HuH-7 (cell line): Measurements from ENCODE around the gene LINGO1.

ENCODE experiments used
- DNase-seq: peaks from one replicate; pipeline ENCODE4 v3.0.0; 2011; ENCODE audit warnings: low spot score

LINGO1 gene

DNA sequence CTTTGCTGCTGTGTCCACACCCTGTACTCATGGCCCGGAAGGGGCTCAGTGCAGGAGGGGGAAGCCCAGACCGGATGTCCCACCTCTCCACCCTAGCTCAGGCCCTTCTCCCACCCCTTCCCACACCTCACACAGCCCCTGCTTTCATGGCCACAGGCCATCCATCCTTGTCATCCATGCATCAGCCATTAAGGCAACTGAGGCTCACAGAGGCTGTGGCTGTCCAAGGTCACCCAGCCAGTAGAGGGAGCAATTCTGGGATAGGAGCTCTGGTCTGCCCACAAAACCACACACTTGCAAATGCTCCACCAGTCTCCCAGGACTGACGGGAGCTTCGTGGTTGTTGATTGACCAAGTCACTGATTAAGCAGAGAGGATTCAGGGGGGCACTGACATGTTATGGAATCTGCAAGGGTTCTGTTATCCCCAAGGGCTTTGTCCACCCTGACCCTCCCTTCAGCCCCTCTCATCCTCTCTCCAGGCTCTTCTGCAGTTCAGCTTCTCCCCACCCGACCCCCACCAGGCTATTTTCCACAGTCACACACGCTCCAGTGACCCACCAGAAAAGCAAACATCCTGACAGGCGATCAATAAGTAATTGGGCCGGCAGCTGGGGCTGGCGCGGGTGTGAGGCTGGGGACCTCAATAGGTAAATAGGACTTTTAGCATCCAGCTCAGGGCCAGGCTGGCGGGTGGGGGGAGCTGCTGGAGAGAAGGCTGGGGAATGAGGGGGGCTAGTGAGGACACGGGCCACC lies 15.1 kb downstream of the LINGO1 start:
- peak; percentile 97 for DNase-seq

DNA sequence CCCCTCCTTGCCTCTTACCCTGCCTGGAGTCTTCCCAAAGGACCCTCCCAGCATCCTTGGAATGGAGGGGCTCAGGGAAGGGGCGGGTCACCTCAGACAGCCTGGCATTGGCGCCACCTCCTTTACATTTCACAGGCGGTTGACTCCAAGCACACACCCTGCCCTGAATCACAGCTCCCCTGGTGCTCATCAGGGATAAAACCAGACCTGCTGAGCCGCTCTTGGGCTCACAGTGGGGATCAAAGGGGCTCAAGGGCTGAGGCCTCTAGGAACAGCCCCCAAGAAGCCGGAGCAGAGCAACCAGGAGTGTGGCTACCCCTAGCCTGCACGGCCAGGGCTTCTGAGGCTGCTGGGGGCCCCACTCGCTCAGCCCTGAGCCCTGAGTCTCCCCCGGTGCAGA lies 16.6 kb downstream of the LINGO1 start:
- no peak for DNase-seq

DNA sequence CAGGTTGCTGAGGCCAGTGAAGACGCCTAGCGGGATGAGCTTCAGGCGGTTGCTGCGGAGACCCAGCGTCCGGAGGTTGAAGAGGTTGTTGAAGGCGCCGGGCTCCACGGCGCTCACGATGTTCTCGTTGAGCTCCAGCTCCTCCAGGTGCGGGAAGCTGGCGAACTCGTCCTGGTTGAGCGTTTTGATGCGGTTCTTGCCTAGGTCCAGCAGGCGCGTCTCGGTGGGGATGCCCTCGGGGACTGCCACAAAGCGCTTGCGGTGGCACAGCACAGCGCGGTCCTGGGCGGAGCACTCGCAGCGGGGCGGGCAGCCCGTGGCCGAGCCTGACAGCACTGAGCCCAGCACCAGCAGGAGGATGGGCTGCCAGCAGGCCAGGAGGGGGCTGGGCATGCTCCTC lies 17.2 kb downstream of the LINGO1 start:
- DNase-seq = no peak

DNA sequence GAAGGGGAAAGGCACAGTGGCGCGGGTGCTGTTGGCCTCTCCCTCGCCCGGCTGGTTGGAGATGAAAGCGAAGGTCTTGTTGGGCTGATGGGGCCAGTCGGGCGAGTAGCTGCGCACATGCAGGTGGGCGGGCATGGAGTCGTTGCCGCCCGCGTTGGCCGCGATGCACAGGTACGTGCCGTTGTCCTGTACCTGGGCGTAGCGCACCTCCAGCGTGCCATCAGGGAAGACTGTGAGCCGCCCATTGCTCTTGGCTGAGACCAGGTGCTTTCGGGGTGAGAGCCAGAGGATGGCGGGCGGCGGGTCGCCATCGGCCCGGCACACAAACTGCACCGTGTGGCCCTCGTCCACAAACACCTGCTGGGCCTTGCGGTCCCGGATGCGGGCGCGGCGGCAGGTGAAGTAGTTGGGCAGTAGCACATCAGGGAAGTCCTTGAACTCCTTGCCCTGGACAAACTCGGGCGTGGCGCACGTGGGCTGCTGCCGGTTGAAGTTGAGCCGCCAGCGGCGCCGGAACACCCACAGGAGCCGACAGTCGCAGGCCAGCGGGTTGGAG lies 18.4 kb downstream of the LINGO1 start:
- DNase-seq = no peak

DNA sequence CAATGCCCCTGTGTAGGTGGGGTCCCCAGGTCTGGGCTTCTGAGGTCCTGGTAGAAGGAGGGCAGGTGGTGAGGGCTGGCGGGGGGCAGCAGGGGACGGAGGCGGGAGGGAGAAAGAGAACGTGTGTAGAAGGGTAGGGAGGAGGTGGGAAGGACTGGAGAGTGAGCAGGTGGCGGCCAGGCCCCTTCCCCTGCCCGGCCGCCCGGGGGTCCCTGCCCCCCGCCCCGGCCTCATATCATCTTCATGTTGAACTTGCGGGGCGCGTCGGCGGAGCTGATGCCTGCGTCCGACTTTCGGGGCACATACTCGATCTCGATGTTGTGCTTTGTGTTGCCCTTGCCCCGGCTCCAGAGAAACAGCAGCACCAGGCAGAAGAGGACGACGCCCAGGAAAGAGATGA lies 18.9 kb downstream of the LINGO1 start:
- DNase-seq = no peak

DNA sequence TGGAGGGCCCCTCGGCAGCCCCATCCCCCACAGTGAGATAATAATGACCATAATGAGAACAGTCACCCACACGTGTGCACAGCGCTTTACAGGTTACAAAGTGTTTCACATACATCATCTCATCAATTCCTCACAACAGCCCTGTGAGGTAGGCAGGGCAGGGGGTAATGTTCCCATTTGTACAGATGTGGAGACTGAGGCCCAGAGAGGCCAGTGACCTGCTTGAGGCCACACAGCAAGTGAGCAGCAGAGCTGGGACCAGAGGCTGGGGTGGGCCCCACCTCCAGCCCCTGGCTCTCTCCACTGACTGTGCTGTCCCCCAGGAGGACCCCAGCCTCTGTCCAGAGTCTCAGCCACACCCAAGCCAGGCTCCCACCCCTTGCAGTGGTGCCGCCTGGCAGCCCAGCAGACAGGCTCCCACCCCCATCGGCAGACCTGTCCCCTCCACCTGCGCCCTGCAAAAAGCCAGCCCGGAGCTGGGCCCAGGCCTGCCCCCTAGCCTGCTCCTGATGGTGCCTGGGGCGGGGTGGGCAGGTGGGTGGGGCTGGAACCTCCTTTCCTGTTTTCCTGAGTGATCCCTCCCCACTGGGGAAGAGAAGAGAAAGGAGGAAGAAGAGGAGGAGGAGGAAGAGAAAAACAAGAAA lies 19.6 kb downstream of the LINGO1 start:
- no peak for DNase-seq

DNA sequence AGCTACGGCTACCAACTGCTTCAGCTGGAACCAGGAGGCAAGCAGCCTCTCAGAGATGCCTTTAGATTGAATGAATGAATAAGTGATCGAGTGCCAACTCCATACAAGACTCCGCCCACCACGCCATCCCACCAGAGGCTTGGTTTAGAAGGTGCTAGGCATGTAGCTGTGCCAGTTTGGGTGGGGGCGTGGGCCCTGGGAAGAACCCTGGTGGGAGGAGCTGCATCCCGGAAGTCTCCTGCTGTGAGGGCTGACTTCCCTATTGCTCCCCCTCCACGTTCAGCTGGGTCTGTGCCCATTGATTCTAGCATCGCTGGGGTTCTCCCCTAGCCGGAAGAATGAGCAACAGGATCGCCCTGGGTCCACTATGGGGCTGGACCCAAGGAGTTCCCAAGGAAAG lies 20.9 kb downstream of the LINGO1 start:
- no peak for DNase-seq

DNA sequence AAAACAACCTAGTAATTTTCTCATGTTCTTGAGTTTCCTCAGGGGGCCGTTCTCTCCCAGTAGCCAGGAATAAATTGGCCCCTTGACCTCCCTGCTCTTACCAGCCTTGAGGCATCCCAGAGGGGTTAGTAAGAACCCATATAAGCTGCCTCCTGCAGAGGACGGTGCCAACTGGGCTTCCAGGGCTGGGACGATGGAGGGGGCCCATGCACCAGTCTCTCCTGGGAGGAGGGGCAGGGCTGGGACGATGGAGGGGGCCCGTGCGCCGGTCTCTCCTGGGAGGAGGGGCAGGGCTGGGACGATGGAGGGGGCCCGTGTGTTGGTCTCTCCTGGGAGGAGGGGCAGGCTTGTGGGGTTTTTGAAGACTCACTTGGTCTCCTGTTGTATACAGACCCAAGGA lies 22.0 kb downstream of the LINGO1 start:
- DNase-seq = no peak

DNA sequence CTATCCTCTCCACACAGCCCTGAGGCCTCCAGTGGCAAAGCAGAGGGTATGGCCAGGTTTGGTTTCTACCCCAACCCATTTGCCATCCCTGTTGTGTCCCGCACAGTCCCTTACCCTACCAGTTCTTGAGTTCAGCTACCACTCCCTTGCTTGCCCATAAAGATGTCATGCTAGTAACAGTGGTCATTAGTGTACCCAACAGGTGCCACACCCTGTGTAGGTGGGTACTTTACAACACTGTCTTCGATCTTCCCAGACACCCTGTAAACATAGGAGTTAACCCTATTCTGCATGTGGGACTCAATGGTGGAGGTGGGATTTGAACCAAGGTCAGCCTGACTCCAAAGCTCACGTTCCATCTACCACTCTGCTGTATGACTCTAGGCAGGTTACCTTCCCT lies 23.2 kb downstream of the LINGO1 start:
- no peak for DNase-seq

DNA sequence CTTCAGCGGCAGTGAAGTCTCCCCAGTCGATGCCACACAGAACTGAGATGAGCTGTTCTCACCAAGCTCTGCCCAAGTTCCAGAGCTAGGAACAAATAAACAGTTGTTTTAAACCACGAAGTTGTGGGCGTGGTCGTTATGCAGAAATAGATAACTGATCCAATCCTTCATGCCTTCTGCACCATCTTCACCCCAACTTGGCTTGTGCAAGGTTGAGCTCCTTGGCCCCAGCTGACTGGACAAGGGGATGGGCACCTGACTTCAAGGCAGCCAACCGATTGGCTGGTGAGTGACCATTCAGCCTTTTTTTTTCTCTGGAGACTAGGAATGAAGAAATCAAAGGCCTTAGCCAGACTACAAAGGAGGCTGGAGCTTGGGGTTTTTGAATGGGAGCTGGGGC lies 23.9 kb downstream of the LINGO1 start:
- no peak for DNase-seq

DNA sequence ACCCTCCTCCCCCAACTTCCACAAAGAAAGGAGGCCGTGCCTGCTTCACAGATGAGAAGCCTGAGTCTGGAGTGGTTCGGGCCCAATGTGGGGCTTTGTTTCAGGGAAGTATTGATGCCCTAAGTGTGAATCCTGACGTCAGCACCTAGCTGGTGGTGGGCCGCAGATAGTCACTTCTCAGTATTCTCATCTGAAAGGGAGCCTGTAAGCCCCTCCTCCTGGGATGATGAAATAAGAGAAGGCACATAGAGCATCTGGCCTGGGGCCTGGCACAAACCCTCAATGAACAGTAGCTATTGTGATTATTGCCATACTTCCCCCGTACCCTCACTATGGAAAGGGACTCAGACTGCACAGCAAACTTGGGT lies 24.8 kb downstream of the LINGO1 start:
- DNase-seq = no peak

DNA sequence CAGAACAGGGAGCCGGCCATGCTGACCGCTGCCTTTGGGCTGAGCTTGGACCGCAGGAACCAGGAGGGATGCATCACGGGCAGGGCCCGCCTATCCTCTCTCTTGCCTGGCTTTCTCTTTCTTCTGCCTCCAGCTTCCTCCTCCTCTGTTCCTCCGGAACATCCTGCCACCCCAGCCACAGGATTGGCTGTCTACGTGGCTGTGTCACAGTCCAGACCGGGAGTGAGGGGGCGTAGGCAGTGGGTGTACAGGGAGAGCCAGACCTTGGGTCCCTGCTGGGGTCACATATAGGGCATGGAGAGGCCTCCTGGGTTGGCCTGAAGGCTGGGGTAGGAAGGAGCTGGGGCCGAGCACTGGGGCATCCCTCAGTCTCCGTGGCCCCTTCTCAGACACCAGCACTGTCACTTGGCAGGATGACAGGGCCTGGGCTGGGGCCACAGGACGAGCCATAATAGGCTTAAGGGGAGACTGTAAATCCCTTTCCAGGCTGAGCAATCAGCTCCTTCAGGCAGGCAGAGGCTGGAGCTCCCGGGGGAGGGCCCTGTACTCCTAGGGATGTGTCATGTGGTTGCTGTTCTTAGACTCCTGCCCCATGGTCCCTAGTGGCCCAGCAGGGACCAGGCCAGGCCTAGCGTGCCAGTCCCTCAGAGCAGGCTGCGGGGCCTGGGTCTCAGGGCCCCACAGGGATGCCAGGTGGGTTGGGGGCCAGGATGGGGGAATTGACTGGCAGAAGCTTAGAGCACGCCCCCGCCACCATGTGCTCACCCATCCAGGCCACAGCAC lies 25.4 kb downstream of the LINGO1 start:
- DNase-seq = no peak

DNA sequence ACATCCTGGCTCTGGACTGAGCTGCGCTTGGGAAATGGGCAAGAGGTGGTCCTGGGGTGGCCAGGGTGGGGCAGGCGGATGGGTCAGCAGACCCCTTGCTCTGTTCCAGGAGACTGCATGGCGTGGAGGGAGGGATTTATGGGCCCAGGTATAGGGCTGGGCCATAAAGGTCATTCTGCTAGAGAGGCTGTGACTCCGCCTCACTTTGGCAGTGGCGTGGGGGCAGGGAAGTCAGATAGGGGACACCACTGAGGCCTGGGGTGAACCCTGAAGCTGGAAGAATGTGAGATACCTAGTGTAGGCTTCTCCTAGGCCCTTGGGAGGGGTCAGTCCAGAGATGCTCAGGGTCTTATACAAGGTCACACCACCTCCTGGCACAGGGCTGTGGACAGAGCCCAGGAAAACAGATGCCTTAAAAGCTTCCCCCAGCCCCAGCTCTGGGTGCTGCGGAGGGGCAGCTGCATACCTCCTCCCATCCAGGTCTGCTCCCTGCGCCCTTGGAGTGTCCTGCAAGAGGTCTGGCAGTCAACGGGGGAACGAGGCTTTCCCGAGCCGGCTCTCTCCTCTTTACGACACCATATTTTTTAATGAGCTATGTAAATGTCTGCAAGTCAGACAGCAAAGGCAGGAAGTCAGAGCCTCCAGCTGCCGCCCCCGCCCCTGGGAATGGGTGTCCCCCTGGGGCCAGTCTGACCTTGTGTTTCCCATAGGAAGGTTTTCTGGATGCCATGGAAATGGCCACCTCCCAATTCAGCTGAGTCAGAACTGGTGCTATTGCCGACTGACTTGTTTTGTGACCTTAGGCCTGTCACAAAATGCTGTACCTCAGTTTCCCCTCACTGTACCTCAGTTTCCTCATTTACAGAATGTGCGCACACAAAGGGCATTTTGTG lies 26.3 kb downstream of the LINGO1 start:
- DNase-seq = no peak

DNA sequence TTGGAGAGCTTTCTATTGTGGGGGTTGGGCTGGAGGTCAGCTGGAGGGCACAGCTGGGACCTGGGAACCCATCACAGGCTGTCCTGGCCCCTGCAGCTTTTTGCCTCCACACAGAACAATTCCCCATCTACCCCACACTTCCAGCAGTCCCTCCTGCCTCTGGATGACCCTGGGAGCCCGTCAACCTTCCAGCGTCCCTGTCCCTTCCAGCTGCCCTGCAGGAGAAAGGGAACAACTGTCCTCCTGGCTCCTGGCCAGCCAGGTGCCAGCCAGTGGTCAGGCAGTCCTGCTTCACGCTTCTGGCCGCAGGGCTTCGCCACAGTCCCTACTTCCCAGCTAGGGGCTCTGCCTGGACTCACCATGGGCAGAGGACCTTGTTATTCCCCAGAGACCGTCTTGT lies 27.2 kb downstream of the LINGO1 start:
- DNase-seq = no peak

DNA sequence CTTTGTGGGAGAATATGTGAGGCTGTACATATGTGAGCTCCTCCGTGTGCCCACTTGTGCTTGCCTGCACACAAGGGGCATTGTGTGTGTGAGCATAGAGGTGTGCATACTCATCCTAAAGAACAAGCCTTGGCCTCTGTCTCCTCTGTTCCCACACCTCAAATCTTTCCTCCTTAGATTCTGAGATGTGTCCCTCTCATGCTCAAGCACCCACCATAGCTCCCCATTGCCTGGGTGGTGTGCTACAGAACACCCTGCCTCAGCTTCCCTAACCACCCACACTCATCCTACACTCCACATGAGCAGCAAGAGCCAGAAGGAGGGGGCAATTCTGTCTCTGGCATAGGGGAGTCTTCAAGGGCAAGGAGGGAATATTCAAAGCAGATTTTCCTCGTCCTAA lies 27.7 kb downstream of the LINGO1 start:
- DNase-seq = no peak

DNA sequence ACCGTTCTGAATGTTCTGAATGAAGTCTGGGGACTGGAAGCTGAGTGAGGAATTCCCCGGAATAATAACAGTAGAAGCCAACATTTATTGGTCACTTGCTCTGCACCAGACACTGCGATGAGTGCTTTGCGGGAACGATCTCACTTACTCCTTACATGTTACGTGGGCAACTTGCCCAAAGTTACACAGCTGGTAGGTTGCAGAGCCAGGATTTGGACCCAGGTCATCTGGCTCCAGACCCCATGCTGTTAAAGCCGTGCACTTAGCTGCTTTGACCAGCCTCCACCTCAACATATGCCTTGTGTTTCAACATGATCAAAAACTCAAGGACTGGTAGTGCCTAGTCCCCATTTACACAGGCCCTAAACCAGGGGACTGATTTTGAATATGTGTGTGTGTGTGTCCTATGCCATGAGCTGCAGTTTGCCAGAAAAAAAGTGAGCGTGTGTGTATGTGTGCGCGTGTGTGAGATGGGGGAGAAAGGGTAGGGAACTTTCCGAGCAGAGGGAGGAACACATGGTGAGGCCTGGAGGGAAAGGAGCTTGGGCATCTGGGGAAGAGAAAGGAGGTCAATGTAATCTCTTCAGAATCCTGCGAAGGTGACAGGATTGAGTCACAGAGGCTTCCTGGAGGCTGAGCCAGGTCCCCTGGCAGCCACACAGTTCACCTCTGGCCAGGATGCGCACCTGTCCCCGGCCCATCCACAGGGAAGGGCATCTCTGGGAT lies 28.9 kb downstream of the LINGO1 start:
- no peak for DNase-seq

DNA sequence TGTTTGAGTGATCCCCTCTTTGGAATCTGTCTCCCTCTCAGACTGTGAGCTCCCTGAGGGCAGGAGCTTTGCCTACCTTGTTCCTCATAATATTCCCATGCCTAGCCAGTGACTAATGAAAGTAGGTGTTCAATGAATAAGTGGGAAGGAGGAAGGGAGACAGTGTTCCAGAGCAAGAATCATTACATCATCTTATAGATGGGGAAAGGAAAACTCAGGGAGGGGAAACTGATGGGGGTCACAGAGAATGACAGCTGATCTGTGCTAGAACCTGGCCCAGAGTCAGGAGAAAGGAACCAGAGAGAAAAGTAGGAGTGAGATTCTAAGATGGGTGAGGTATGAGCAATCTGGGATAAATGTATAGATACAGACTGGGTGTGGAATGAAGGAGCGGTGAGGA lies 29.9 kb downstream of the LINGO1 start:
- DNase-seq = no peak

DNA sequence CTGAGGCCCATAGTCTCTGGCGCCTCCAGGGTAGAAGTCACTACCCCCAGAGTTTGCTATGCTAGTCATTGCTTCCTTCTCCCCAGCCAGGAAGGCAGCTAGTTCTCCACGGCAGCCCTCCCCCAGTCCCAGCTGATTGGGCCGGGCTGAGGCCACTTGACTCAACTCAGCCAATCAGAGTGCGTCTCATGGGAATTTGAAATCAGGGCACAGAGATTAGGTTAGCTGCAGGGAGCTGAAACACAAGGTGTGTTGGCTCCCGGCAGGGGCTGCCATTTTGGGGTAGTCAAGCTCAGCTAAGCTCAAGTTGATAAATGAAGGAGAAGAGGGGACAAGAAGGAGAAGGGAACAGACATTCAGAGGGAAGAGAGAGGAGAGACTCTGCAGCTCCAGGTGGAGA lies 32.8 kb downstream of the LINGO1 start:
- DNase-seq = peak; percentile 71

DNA sequence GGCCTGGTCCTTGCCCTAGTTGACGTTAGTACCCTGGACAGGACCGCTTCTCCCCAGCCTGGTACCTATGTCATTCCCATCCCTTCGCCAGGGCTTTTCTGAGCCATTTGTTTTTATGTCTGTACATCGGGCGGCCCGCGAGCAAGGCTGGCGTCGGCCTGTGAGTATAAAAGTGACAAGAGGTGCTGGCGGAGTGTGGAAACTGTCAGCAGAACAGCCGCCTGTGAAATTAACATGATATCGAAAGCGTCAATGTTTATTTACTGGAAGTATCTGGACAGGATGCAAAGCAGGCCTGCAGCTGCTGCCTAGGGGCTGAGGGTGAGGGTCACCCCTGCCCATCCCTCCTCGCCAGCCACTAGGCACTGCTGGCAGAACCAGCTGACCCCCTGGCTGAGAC lies 33.4 kb downstream of the LINGO1 start:
- DNase-seq = no peak

DNA sequence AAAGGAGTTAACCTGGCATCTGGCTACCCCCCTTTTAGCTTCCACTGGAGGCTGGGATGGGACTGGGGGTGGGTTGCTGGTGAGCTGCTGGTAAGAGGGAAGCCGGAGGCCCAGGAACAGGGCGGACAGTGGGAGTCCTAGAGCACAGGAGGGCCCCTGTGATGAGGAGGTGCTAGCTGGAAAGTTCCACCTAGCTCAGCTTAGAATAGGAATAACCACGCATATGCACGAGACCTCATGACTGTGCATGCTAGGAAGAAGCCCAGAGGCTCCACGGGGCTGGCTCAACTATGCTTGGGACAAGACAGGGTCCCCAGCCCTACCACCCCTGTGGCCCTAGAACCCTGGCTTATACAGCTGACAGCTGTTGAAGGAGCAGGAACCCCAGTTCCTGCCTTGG lies 34.1 kb downstream of the LINGO1 start:
- DNase-seq = no peak

DNA sequence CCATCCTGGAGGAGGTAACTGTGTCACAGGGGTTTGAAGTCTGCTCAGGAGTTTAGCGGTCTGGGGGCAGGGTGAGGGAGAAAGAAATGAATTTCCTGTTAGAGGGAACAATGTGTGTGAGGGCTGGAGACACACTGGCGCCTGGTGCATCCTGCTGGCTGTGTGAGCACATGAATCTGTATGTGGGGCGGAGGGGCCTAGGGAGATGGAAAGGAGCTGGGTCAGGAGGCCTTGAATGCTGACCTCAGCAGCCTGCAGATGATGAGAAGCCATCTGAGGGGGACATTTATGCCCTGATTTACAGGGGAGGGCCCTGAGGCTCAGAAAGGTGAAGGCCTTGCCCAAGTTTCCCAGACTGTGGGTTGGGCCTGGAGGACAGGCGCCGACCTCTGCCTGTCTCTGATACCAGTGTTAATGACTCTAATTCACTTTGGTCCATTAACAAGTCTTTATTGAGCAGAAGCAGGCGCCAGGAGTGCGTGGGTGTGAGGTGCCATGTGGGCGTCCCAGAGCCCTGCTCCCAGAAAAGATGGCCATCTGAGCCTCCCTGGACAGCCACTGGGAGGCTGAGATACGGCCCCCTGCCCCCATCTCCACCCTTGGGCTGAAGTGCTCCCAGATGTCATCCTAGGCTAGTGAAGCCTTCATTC lies 34.8 kb downstream of the LINGO1 start:
- no peak for DNase-seq
